ENCODE data around the gene PTCD1. TPM values are rescaled to one million over a fixed set of nuclear protein-coding genes. Genes with fewer than 3 reads are reported as not detected.

Gene PTCD1
- total RNA-seq, 1 donor, result 7.6 TPM

GRCh38 chr7:99406557-99406956 lies 32.0 kb downstream of the PTCD1 start:
- Histone ChIP-seq H3K4me2 (ENCODE audit: insufficient read depth, low read length) (peak overlapping the region; percentile 95), H3K79me2 (ENCODE audit: insufficient read depth, low read length) (peaks cover 88% of the 10 kb centered on the region), H3K4me1 (ENCODE audit: insufficient read depth, low read length) (peaks cover 39% of the 10 kb centered on the region), H3K4me3 (ENCODE audit: insufficient read depth, low read length) (peak overlapping the region; percentile 83), H3K27ac (ENCODE audit: low read depth, low read length) (peak overlapping the region; percentile 98), H2AFZ (ENCODE audit: low read length) (no peak overlapping the region), H3K27me3 (ENCODE audit: insufficient read depth, low read length) (no peaks in the 10 kb centered on the region), H3K9me3 (ENCODE audit: low read depth, low read length) (no peaks in the 10 kb centered on the region), H4K20me1 (ENCODE audit: insufficient read depth, low read length) (peaks cover 63% of the 10 kb centered on the region), H3K36me3 (ENCODE audit: insufficient read depth, low read length) (peaks cover 39% of the 10 kb centered on the region)
- DNase-seq (ENCODE audit: insufficient read length, low spot score, missing footprints), result peak; percentile 59
- no peak for TF ChIP-seq CTCF (IDR thresholded peaks at IDR 0.05; ENCODE audit: extremely low read depth, low read depth, low read length)

- no peaks in the 10 kb centered on the region for H3K27me3 ChIP-seq (ENCODE audit: insufficient read depth, low read length)
- TF ChIP-seq CTCF (IDR thresholded peaks at IDR 0.05; ENCODE audit: extremely low read depth, low read depth, low read length), result no peak
- peaks cover 37% of the 10 kb centered on the region for H3K4me1 ChIP-seq (ENCODE audit: insufficient read depth, low read length)
- no peak overlapping the region for H3K4me3 ChIP-seq (ENCODE audit: insufficient read depth, low read length)
- peaks cover 59% of the 10 kb centered on the region for H4K20me1 ChIP-seq (ENCODE audit: insufficient read depth, low read length)
- H3K36me3 ChIP-seq (ENCODE audit: insufficient read depth, low read length), result peaks cover 40% of the 10 kb centered on the region
- DNase-seq (ENCODE audit: insufficient read length, low spot score, missing footprints), result no peak
- H3K9me3 ChIP-seq (ENCODE audit: low read depth, low read length), result no peaks in the 10 kb centered on the region
- no peak overlapping the region for H3K4me2 ChIP-seq (ENCODE audit: insufficient read depth, low read length)
- H3K79me2 ChIP-seq (ENCODE audit: insufficient read depth, low read length), result peaks cover 76% of the 10 kb centered on the region
- H2AFZ ChIP-seq (ENCODE audit: low read length), result no peak overlapping the region
- no peak overlapping the region for H3K27ac ChIP-seq (ENCODE audit: low read depth, low read length)
Measured at GRCh38 chr7:99404977-99405320, 33.6 kb downstream of the PTCD1 start.

GRCh38 chr7:99404235-99404976 lies 34.2 kb downstream of the PTCD1 start:
- H3K27ac ChIP-seq (ENCODE audit: low read depth, low read length), result no peak overlapping the region
- H3K4me1 ChIP-seq (ENCODE audit: insufficient read depth, low read length), result peaks cover 32% of the 10 kb centered on the region
- DNase-seq (ENCODE audit: insufficient read length, low spot score, missing footprints), result peak; percentile 95
- TF ChIP-seq CTCF (IDR thresholded peaks at IDR 0.05; ENCODE audit: extremely low read depth, low read depth, low read length), result no peak
- H3K4me3 ChIP-seq (ENCODE audit: insufficient read depth, low read length), result no peak overlapping the region
- peaks cover 46% of the 10 kb centered on the region for H3K36me3 ChIP-seq (ENCODE audit: insufficient read depth, low read length)
- peaks cover 56% of the 10 kb centered on the region for H4K20me1 ChIP-seq (ENCODE audit: insufficient read depth, low read length)
- H3K27me3 ChIP-seq (ENCODE audit: insufficient read depth, low read length), result no peaks in the 10 kb centered on the region
- H3K79me2 ChIP-seq (ENCODE audit: insufficient read depth, low read length), result peaks cover 70% of the 10 kb centered on the region
- H2AFZ ChIP-seq (ENCODE audit: low read length), result no peak overlapping the region
- H3K4me2 ChIP-seq (ENCODE audit: insufficient read depth, low read length), result peak overlapping the region; percentile 4
- no peaks in the 10 kb centered on the region for H3K9me3 ChIP-seq (ENCODE audit: low read depth, low read length)

DNA sequence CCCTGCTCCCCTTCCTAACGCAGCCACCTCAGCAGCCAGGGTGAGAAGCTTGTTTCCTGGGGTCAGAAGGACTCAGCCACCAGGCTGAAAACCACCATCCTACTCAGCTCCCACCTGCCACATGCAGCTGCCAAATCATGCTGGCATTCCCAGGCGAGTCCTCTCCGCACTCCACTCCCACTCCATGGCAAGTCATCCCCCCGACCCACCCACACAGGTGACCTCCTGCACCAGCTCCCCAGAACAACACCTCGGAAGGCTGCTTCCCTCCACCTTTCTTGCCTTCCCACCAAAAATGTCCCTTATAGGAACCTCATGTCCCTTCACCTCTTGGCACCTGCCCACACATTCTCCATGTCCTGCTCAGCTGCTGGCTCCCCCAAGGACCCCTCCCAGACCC lies 34.8 kb downstream of the PTCD1 start:
- Histone ChIP-seq H3K9me3 (ENCODE audit: low read depth, low read length) (no peaks in the 10 kb centered on the region), H3K4me2 (ENCODE audit: insufficient read depth, low read length) (peak overlapping the region; percentile 4), H3K36me3 (ENCODE audit: insufficient read depth, low read length) (peaks cover 48% of the 10 kb centered on the region), H3K4me1 (ENCODE audit: insufficient read depth, low read length) (peaks cover 31% of the 10 kb centered on the region), H4K20me1 (ENCODE audit: insufficient read depth, low read length) (peaks cover 56% of the 10 kb centered on the region), H3K27ac (ENCODE audit: low read depth, low read length) (peak overlapping the region; percentile 25), H3K4me3 (ENCODE audit: insufficient read depth, low read length) (no peak overlapping the region), H2AFZ (ENCODE audit: low read length) (no peak overlapping the region), H3K27me3 (ENCODE audit: insufficient read depth, low read length) (no peaks in the 10 kb centered on the region), H3K79me2 (ENCODE audit: insufficient read depth, low read length) (peaks cover 64% of the 10 kb centered on the region)
- DNase-seq (ENCODE audit: insufficient read length, low spot score, missing footprints), result peak; percentile 49
- no peak for TF ChIP-seq CTCF (IDR thresholded peaks at IDR 0.05; ENCODE audit: extremely low read depth, low read depth, low read length)
